ENCODE results near the gene OTULINL. TPM values are rescaled to one million over a fixed set of nuclear protein-coding genes. Genes with fewer than 3 reads are reported as not detected.
"Not testable (repeated sequence)": the region's sequence is repeated elsewhere in the genome, so short reads cannot be mapped to it uniquely, and the experiment has no call there.

OTULINL gene
- total and polyA plus RNA-seq, 2 of the 8 experiments (the other 6 are each of a cell fraction or from before 2014, with no cell fraction given), result 3.1 to 8.3 TPM

DNA sequence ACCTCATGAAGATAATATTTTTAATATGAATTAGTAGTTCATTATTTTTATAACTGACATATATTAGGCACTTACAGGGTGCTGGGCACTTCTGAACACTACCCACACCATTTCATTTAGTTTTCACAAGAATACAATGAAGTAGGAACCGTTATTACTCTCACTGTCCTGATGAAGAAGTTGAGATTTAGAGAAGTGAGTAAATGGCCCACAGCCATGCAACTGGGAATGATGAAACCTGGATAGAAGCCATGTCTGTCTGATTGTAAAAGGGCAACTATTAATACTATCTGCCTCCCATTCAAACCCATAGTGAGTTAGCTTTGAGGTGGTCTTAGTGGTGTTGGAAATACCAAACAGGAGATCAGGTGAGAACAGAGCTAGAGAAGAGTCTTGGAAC, 29.6 kb upstream of the OTULINL start:
- no peak overlapping the region for H4K8ac ChIP-seq (ENCODE audit: extremely low read depth, insufficient read depth, low read length)
- ChIA-PET POLR2A (ENCODE audit: partially characterized antibody) (no interaction called here), CTCF (ENCODE audit: partially characterized antibody) (interaction anchor here (1.0 to 1.4 kb wide), 3 partner anchors 17 to 121 kb away, joined by 3 to 4 read pairs (median 4); no protein-coding TSS in a partner anchor)
- no peak overlapping the region for H3K4me2 ChIP-seq (ENCODE audit: insufficient read depth in 1 of 2, low read depth in 2 of 2, low read length in 2 of 2)
- H3K9ac ChIP-seq (replicated peaks in 1 of 4; ENCODE audit: extremely low read depth in 1 of 4, low read depth in 3 of 4, low read length in 3 of 4), result no peak overlapping the region
- no peak overlapping the region for H4K91ac ChIP-seq (replicated peaks; ENCODE audit: insufficient read length, low read length)
- H3K9me3 ChIP-seq (ENCODE audit: insufficient read depth in 2 of 2, low read depth in 1 of 2, low read length in 1 of 2), result no peaks in the 10 kb centered on the region
- H2BK120ac ChIP-seq (replicated peaks; ENCODE audit: low read depth, low read length), result no peak overlapping the region
- H3K56ac ChIP-seq (replicated peaks; ENCODE audit: insufficient read length, low read depth, low read length), result no peak overlapping the region
- no peak overlapping the region for H3K27ac ChIP-seq (ENCODE audit: low read depth, low read length)
- H3K4me1 ChIP-seq (replicated peaks in 1 of 4; ENCODE audit: control insufficient read depth in 3 of 4, insufficient read depth in 4 of 4, low read length in 3 of 4), result no peaks in the 10 kb centered on the region
- no peak overlapping the region for H3K14ac ChIP-seq (ENCODE audit: insufficient read length)
- H3K4me3 ChIP-seq (ENCODE audit: extremely low read depth in 1 of 4, insufficient read depth in 2 of 4, low read depth in 3 of 4, low read length in 4 of 4), result no peak overlapping the region
- no peak overlapping the region for H3K4ac ChIP-seq (replicated peaks; ENCODE audit: insufficient read length, low read depth, low read length)
- H2BK5ac ChIP-seq (ENCODE audit: low read depth, low read length), result no peak overlapping the region
- H2AFZ ChIP-seq (ENCODE audit: low read length), result no peak overlapping the region
- WGBS, 2 experiments (ENCODE audit: extremely low coverage in 1 of 2, insufficient coverage in 1 of 2, insufficient read length in 1 of 2, insufficient replicate concordance in 2 of 2, low coverage in 1 of 2, low lambda C conversion rate in 2 of 2, missing lambda C conversion rate in 1 of 2), result 81% methylated on average over 1 of the region's 1 CpG; no CpG with 5 or more reads in 1 of the 2 experiments
- H4K5ac ChIP-seq (ENCODE audit: insufficient read length, low read depth, low read length), result no peak overlapping the region
- no peak for TF ChIP-seq YY1 (IDR thresholded peaks at IDR 0.05; ENCODE audit: low read depth, low read length)
- no peak overlapping the region for H2BK20ac ChIP-seq (ENCODE audit: low read length)
- H3K36me3 ChIP-seq (ENCODE audit: control insufficient read depth in 2 of 4, insufficient read depth in 4 of 4, low read length in 3 of 4), result no peaks in the 10 kb centered on the region
- no peak overlapping the region for H3K18ac ChIP-seq (ENCODE audit: extremely low read depth, low read length)
- H3K23ac ChIP-seq (ENCODE audit: insufficient read length), result no peak overlapping the region
- H2BK15ac ChIP-seq (ENCODE audit: low read length), result no peak overlapping the region
- H4K20me1 ChIP-seq (replicated peaks in 1 of 2; ENCODE audit: control insufficient read depth in 1 of 2, insufficient read depth in 2 of 2, low read length in 2 of 2), result no peaks in the 10 kb centered on the region
- DNase-seq (ENCODE audit: low read depth in 1 of 2, low spot score in 2 of 2) (no peak), FAIRE-seq (no peak)
- H3K23me2 ChIP-seq (ENCODE audit: low read depth, low read length), result no peaks in the 10 kb centered on the region
- H3K79me1 ChIP-seq (ENCODE audit: low read depth, low read length), result no peaks in the 10 kb centered on the region
- H3K27me3 ChIP-seq (replicated peaks in 1 of 4; ENCODE audit: control insufficient read depth in 3 of 4, extremely low read depth in 1 of 4, insufficient read depth in 3 of 4, low read length in 3 of 4), result no peaks in the 10 kb centered on the region
- no peak overlapping the region for H2BK12ac ChIP-seq (ENCODE audit: low read depth, low read length)
- no peaks in the 10 kb centered on the region for H3K79me2 ChIP-seq (ENCODE audit: control insufficient read depth in 1 of 2, insufficient read depth in 2 of 2, low read length in 2 of 2)
- H2AK5ac ChIP-seq (ENCODE audit: low read depth, low read length), result no peak overlapping the region

- H3K9me3 ChIP-seq (ENCODE audit: insufficient read depth in 2 of 2, low read depth in 1 of 2, low read length in 1 of 2); DNase-seq (ENCODE audit: low read depth in 1 of 2, low spot score in 2 of 2); H3K14ac ChIP-seq (ENCODE audit: insufficient read length); H2BK12ac ChIP-seq (ENCODE audit: low read depth, low read length); H3K4me2 ChIP-seq (ENCODE audit: insufficient read depth in 1 of 2, low read depth in 2 of 2, low read length in 2 of 2); H2AFZ ChIP-seq (ENCODE audit: low read length); H4K91ac ChIP-seq (replicated peaks; ENCODE audit: insufficient read length, low read length); H3K23ac ChIP-seq (ENCODE audit: insufficient read length); H3K4ac ChIP-seq (replicated peaks; ENCODE audit: insufficient read length, low read depth, low read length); H2AK5ac ChIP-seq (ENCODE audit: low read depth, low read length); FAIRE-seq; H4K5ac ChIP-seq (ENCODE audit: insufficient read length, low read depth, low read length); H4K8ac ChIP-seq (ENCODE audit: extremely low read depth, insufficient read depth, low read length); POLR2A ChIA-PET (ENCODE audit: partially characterized antibody); H3K56ac ChIP-seq (replicated peaks; ENCODE audit: insufficient read length, low read depth, low read length); H2BK20ac ChIP-seq (ENCODE audit: low read length); H3K18ac ChIP-seq (ENCODE audit: extremely low read depth, low read length); H2BK120ac ChIP-seq (replicated peaks; ENCODE audit: low read depth, low read length); H3K4me3 ChIP-seq (ENCODE audit: extremely low read depth in 1 of 4, insufficient read depth in 2 of 4, low read depth in 3 of 4, low read length in 4 of 4); H3K79me2 ChIP-seq (ENCODE audit: control insufficient read depth in 1 of 2, insufficient read depth in 2 of 2, low read length in 2 of 2); H2BK15ac ChIP-seq (ENCODE audit: low read length); H3K9ac ChIP-seq (replicated peaks in 1 of 4; ENCODE audit: extremely low read depth in 1 of 4, low read depth in 3 of 4, low read length in 3 of 4); H4K20me1 ChIP-seq (replicated peaks in 1 of 2; ENCODE audit: control insufficient read depth in 1 of 2, insufficient read depth in 2 of 2, low read length in 2 of 2); H3K36me3 ChIP-seq (ENCODE audit: control insufficient read depth in 2 of 4, insufficient read depth in 4 of 4, low read length in 3 of 4); H2BK5ac ChIP-seq (ENCODE audit: low read depth, low read length); H3K27me3 ChIP-seq (replicated peaks in 1 of 4; ENCODE audit: control insufficient read depth in 3 of 4, extremely low read depth in 1 of 4, insufficient read depth in 3 of 4, low read length in 3 of 4); H3K79me1 ChIP-seq (ENCODE audit: low read depth, low read length); H3K27ac ChIP-seq (ENCODE audit: low read depth, low read length); H3K23me2 ChIP-seq (ENCODE audit: low read depth, low read length); H3K4me1 ChIP-seq (replicated peaks in 1 of 4; ENCODE audit: control insufficient read depth in 3 of 4, insufficient read depth in 4 of 4, low read length in 3 of 4): not testable (repeated sequence)
- CTCF ChIA-PET (ENCODE audit: partially characterized antibody), result interaction anchor here (0.7 to 1.0 kb wide), 2 partner anchors 88 to 94 kb away, joined by 3 read pairs; no protein-coding TSS in a partner anchor
- WGBS, 2 experiments (ENCODE audit: extremely low coverage in 1 of 2, insufficient coverage in 1 of 2, insufficient read length in 1 of 2, insufficient replicate concordance in 2 of 2, low coverage in 1 of 2, low lambda C conversion rate in 2 of 2, missing lambda C conversion rate in 1 of 2), result 82% methylated on average over 3 of the region's 3 CpGs; no CpG with 5 or more reads in 1 of the 2 experiments
Measured at GRCh38 chr5:14554288-14554687, 27.3 kb upstream of the OTULINL start.

Measured in H1 (cell line).